Pancreas (tissue), 10 donors: ENCODE measurements around the gene GNG3. TPM values are rescaled to one million over a fixed set of nuclear protein-coding genes. Genes with fewer than 3 reads are reported as not detected.

Source experiments
- ATAC-seq, 4 donors: fragments of 200-7000 bp; cut with Tn5 transposase; one replicate each; pipeline versions ENCODE4 v1.8.0 to v1.9.1; 2020; ENCODE audit warnings: mild to moderate bottlenecking in 4 of 4, moderate library complexity in 4 of 4
- DNase-seq, 6 donors: peaks; one replicate each; pipeline ENCODE4 v3.0.0-alpha.2; 2020
- FAIRE-seq: peaks from 2 replicates; lab custom pipeline; 2012; peaks lifted over from hg19 to GRCh38; lab: Jason Lieb, UNC
- H3K27ac ChIP-seq, 4 donors: fragments of 200-600 bp; sonication (generic); 1 replicate in 3 of 4; 2 replicates in 1 of 4; pipeline versions ENCODE4 v1.5.0 to v1.8.0; 2020
- H3K27me3 ChIP-seq, 4 donors: fragments of 200-600 bp; one replicate each; pipeline ENCODE4 v1.8.0; 2021
- H3K36me3 ChIP-seq, 3 donors: fragments of 200-600 bp; sonication (generic) in 1 of 3; one replicate each; pipeline versions ENCODE4 v1.5.0 to v1.8.0; 2020 to 2021
- H3K4me1 ChIP-seq, 3 donors: fragments of 200-600 bp; one replicate each; pipeline ENCODE4 v1.8.0; 2021
- H3K4me3 ChIP-seq, 4 donors: fragments of 200-600 bp; sonication (generic) in 2 of 4; one replicate each; pipeline versions ENCODE4 v1.5.0 to v1.8.0; 2020 to 2021
- H3K9me3 ChIP-seq, 4 donors: fragments of 200-600 bp; one replicate each; pipeline ENCODE4 v1.8.0; 2021
- WGBS, 2 donors: extraction: QIAGEN DNeasy Blood & Tissue Kit; methylation state at CpG; one replicate each; pipeline ENCODE4 v1.1.7; 2013; 5-methylcytosine and 5-hydroxymethylcytosine counted together
- intact Hi-C, 3 donors: fragments of 100-400 bp; cut with DNase I; formaldehyde crosslinking; loops; one replicate each; pipeline versions ENCODE4 v1.11.1 to v1.14.2; 2022
- polyA plus RNA-seq, 2 donors: library from polyadenylated mRNA; stranded (reverse); fragments of 200-250 nt; gene quantifications; one replicate each; pipeline ENCODE4 v1.2.3, GENCODE V29; 2013
- total RNA-seq, 6 donors: library from RNA; stranded (reverse); fragmentation: NEBNext Ultra II Directional in 4 of 6; extraction: Animal tissue kit (Norgen Biotek cat#: 25700) in 4 of 6; gene quantifications; one replicate each; pipeline versions ENCODE4 v1.2.1 to v1.2.4, GENCODE V29; 2021 to 2023
- TF ChIP-seq, protein P1 (sequence below), 4 donors: fragments of 200-600 bp; sonication (generic) in 3 of 4; IDR thresholded peaks; one replicate each; pipeline versions ENCODE4 v1.5.0 to v1.8.0; 2021; ENCODE audit warnings: antibody characterized with exemption in 4 of 4
- donor health status: healthy with polysubstance abuse.
- donor health status: DM: no; HTN: no; CAD: no; lungs with moderate emphysema.
- donor health status: DM: no; HTN: no; CAD: no.
- donor health status: control.
- donor health status: control.
- donor health status: Bipolar disorder and iron deficiency.
- donor health status: DM: yes; HTN: yes; CAD: no.
- donor health status: DM: no; HTN: no; CAD: no.
- donor health status: DM: no; HTN: no; CAD: no.
- donor health status: DM: yes; HTN: yes; CAD: no.

Gene GNG3
- total and polyA plus RNA-seq, 8 donors, result 0.19 to 0.37 (median 0.26) TPM; not detected in 5

DNA sequence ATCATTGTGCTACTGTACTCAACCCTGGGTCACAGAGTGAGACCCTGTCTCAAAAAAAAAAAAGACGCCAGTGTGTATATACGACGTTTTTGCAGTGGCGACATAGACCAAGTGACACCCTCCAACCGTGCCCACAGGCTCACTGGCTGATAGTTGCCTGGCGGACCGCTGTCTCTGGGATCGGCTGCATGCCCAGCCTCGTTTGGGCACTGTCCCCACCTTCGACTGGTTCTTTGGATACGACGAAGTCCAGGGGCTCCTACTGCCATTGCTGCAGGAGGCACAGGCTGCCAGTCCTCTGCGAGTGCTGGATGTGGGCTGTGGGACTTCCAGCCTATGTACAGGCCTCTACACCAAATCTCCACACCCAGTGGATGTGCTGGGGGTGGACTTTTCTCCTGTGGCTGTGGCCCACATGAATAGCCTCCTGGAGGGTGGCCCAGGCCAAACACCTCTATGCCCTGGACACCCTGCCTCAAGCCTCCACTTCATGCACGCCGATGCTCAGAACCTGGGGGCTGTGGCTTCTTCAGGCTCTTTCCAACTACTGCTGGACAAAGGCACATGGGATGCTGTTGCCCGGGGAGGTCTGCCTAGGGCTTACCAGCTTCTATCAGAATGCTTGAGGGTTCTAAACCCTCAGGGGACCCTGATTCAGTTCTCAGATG lies 41.1 kb upstream of the GNG3 start:
- TF ChIP-seq, protein P1, sequence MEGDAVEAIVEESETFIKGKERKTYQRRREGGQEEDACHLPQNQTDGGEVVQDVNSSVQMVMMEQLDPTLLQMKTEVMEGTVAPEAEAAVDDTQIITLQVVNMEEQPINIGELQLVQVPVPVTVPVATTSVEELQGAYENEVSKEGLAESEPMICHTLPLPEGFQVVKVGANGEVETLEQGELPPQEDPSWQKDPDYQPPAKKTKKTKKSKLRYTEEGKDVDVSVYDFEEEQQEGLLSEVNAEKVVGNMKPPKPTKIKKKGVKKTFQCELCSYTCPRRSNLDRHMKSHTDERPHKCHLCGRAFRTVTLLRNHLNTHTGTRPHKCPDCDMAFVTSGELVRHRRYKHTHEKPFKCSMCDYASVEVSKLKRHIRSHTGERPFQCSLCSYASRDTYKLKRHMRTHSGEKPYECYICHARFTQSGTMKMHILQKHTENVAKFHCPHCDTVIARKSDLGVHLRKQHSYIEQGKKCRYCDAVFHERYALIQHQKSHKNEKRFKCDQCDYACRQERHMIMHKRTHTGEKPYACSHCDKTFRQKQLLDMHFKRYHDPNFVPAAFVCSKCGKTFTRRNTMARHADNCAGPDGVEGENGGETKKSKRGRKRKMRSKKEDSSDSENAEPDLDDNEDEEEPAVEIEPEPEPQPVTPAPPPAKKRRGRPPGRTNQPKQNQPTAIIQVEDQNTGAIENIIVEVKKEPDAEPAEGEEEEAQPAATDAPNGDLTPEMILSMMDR (IDR thresholded peaks at IDR 0.05), result no peak
- no peak for FAIRE-seq
- no peaks in the 10 kb centered on the region for H3K27me3 ChIP-seq
- intact Hi-C loops, result no loop called here
- H3K4me3 ChIP-seq, result peak overlapping the region; percentile 48 to 79 (median 72)
- peak in 1 of 6 donors; percentile 40 for DNase-seq
- peak overlapping the region; percentile 51 to 84 (median 80) for H3K27ac ChIP-seq
- peaks cover 0 to 40% (median 18%) of the 10 kb centered on the region in 3 donors for H3K4me1 ChIP-seq
- no peaks in the 10 kb centered on the region for H3K36me3 ChIP-seq
- 32 to 50% methylated on average over 16 of the region's 16 CpGs for WGBS, 2 donors
- no peak for ATAC-seq
- H3K9me3 ChIP-seq, result no peaks in the 10 kb centered on the region

DNA sequence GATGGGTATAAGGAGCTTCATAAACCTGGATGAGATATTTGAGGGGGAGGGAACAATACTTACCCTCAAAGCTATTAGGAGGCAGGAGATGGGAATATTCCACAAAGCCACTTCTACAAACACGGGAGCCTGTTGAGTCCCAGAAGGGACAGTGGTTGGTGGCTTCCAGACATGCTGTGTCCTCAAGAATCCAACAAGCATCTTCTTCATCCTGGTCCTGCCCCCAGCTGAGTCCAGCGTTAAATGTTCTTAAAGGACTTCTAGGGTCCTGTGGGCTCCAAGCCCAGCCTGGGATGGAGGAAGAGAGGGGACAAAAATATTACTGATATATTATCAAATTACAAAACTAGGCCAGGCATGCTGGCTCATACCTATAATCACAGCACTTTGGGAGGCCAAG lies 40.0 kb upstream of the GNG3 start:
- 65 to 75% methylated on average over 2 of the region's 2 CpGs for WGBS, 2 donors
- ATAC-seq, result no peak
- no peak for DNase-seq
- TF ChIP-seq, protein P1 (IDR thresholded peaks at IDR 0.05), result no peak
- Histone ChIP-seq H3K27ac (no peak overlapping the region), H3K27me3 (no peaks in the 10 kb centered on the region), H3K4me1 (peaks cover 0 to 41% (median 18%) of the 10 kb centered on the region in 3 donors), H3K4me3 (no peak overlapping the region), H3K36me3 (no peaks in the 10 kb centered on the region), H3K9me3 (no peaks in the 10 kb centered on the region)
- intact Hi-C loops, result no loop called here
- FAIRE-seq, result no peak

DNA sequence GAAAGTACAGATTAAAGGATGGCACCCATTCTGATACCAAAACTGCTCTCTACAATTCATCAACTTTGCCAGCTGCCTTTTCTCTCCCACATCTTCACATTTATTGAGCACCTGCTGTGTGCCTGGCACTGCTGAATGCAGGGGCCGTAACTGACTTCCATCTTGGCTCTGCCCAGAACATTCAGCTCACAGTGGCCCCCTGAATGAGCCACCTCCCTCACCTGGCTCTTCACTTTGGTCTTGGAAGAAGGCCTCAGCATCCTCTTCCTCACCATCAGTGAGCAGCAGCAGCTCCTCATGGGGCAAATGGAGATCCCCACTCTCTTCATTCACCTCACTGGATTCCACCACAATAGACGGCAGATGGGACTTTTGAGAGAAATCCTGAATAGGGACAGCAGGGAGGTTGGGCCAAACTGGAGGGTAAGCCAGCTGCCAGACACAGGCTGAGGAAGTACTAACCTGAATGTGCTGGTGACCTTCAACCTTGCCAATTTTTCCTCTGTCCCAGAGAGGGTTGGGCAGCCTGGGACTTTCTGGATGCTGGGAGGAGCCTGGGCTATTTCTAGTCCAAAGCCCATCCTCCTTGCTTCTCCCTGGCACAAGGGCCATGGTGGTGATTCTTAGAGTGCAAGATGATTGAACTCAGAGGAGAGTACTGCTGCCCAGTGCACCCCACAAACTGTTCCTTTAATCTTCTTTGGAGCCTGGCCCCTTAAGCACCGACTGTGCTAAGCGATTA lies 37.9 kb upstream of the GNG3 start:
- H3K27ac ChIP-seq, result peak overlapping the region in 3 of 4 donors; percentile 10 to 86 (median 29)
- H3K9me3 ChIP-seq, result no peaks in the 10 kb centered on the region
- no peaks in the 10 kb centered on the region for H3K27me3 ChIP-seq
- intact Hi-C loops, result no loop called here
- H3K4me3 ChIP-seq, result no peak overlapping the region
- no peaks in the 10 kb centered on the region for H3K36me3 ChIP-seq
- peak; percentile 24 to 50 (median 38) for ATAC-seq
- TF ChIP-seq, protein P1 (IDR thresholded peaks at IDR 0.05), result no peak
- 34 to 46% methylated on average over 4 of the region's 4 CpGs for WGBS, 2 donors
- no peak for FAIRE-seq
- H3K4me1 ChIP-seq, result peaks cover 11 to 45% (median 30%) of the 10 kb centered on the region in 3 donors
- DNase-seq, result peak in 5 of 6 donors; percentile 69 to 81 (median 71)

DNA sequence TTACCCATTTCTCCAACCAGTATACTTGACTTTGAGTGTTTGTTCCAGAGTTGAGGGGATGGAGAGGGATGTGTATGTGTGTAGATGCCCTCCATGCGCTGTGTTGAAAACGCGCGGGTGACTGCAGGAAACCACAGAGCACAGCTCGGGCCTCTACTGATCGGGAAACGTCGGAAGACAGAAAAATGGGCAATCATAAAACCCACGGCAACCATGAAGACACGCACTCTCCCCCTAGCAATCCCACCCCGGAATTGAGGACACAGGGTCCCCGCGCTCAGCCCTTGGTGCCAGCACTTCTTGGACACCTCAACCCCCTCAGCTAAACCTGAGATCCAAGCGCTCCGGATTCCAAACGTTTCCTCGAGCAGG lies 36.3 kb upstream of the GNG3 start:
- H3K4me1 ChIP-seq, result peaks cover 11 to 43% (median 30%) of the 10 kb centered on the region in 3 donors
- intact Hi-C loops, result no loop called here
- TF ChIP-seq, protein P1 (IDR thresholded peaks at IDR 0.05), result no peak
- peak in 1 of 6 donors; percentile 10 for DNase-seq
- 0% methylated on average over 17 of the region's 17 CpGs for WGBS, 2 donors
- FAIRE-seq, result no peak
- ATAC-seq, result peak; percentile 11 to 39 (median 26)
- no peaks in the 10 kb centered on the region for H3K36me3 ChIP-seq
- H3K27ac ChIP-seq, result peak overlapping the region; percentile 52 to 91 (median 83)
- H3K9me3 ChIP-seq, result no peaks in the 10 kb centered on the region
- no peaks in the 10 kb centered on the region for H3K27me3 ChIP-seq
- peak overlapping the region; percentile 72 to 95 (median 86) for H3K4me3 ChIP-seq
